Measurements from ENCODE around the gene ANO6.
A peak's percentile ranks its signal among the peaks of the same experiment; 100 is the strongest.
"Not testable (repeated sequence)": the region's sequence is repeated elsewhere in the genome, so short reads cannot be mapped to it uniquely, and the experiment has no call there.

Gene ANO6

GRCh38 chr12:45232756-45233372 lies 17.0 kb downstream of the ANO6 start:
- peak in 1 of 10 donors; percentile 18 for DNase-seq
- intact Hi-C loops (cut with DNase I): no loop called here

DNA sequence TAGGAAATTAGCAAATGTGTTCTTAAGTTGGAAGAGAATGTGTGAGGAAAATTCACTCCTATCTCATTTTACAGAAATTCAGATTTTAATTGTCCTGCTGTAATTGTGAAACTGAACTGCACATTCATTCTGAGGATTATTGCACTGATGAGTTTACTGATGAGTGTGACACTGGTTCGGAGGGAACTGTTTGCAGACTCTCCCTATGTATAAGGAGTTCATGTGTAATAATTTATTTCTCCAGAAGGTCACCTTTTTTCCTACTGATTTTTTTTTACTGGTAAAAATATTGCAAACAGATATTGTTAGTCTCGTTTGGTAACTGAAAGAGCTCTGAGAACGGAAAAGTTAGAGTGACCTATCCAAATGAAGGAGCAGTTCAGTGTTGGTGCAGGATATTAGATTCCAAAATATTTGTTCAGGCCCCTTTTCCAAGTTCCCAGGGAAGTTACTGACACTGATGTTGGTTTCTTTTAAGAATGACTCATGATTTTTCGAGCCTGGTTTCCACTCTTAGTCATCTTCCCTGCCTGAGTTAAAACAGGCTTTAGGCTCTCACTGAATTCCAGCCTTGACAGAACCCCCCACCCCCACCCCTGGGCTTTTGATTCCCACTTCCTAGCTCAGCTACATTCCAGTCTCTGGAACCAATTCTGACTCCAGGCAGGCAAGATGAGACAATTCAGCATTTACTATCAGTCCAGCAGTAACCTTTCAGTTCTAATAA lies 18.4 kb downstream of the ANO6 start:
- intact Hi-C loops (cut with DNase I): no loop called here
- no peak for DNase-seq

DNA sequence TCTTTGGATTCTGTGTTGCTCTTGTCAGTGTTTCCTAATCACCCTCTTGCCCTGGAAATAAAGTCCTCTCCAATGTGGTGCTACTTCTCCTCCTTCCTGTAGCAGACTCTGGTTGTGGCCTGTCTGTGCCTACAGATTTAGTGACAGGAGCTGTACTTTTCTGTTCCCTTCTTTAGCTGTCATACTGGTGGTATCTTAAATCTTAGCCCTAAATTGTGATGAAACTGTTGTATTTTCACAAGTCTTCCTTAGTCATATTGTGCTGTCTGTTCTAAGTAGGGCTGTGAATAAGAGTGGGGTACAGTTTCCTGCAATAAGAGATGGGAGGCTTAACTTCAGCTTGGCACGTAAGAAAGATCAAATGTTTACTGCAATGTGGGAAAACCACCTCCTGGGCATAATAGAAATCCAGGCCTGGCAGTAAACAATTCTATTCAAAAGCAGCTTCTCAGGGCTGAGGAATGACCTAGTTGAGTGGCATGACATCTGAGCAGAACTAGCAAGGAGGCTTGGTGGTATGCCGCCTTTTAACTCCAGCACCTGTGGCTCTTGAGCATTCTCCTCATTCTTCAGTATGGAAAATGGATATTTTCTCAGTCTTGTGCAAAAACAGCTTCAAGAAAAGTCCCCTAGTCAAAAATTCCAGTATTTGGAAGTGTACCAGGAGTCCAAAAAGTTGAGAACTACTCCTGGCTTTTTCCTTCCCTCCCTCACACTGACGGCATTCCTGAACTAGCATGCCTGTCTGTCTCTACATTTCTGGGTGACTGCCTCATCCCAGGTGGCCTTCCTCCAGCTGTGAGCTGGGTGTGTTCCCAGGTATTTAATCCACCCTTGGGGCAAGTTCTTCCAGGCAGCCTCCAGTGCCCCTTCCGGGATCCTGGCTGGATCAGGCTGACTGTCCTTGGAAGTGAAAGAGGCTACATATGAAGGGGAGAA lies 19.5 kb downstream of the ANO6 start:
- no peak for DNase-seq
- intact Hi-C loops (cut with DNase I): no loop called here

DNA sequence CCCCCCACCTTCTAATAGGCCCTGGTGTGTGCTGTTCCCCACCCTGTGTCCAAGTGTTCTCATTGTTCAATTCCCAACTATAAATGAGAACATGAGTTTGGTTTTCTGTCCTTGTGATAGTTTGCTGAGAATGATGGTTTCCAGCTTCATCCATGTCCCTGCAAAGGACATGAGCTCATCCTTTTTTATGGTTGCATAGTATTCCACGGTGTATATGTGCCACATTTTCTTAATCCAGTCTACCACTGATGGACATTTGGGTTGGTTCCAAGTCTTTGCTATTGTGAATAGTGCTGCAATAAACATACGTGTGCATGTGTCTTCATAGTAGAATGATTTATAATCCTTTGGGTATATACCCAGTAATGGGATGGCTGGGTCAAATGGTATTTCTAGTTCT lies 20.5 kb downstream of the ANO6 start:
- intact Hi-C loops (cut with DNase I); DNase-seq: not testable (repeated sequence)

DNA sequence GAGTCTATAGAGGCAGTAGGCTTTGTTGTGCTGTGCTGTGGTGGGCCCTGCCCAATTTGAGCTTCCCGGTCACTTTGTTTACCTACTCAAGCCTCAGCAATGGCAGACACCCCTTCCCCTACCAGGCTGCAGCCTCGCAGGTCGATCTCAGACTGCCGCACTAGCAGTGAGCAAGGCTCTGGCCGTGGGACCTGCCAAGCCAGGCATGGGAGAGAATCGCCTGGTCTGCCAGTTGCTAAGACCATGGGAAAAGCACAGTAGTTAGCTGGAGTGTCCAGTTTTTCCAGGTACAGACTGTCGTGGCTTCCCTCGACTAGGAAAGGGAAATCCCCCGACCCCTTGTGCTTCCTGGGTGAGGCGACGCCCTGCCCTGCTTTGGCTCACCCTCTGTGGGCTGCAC lies 26.3 kb downstream of the ANO6 start:
- intact Hi-C loops (cut with DNase I): no loop called here
- DNase-seq: no peak

GRCh38 chr12:45243963-45244362 lies 28.1 kb downstream of the ANO6 start:
- DNase-seq: no peak
- intact Hi-C loops (cut with DNase I): no loop called here

GRCh38 chr12:45244561-45245343 lies 28.9 kb downstream of the ANO6 start:
- no peak for DNase-seq
- intact Hi-C loops (cut with DNase I): no loop called here

DNA sequence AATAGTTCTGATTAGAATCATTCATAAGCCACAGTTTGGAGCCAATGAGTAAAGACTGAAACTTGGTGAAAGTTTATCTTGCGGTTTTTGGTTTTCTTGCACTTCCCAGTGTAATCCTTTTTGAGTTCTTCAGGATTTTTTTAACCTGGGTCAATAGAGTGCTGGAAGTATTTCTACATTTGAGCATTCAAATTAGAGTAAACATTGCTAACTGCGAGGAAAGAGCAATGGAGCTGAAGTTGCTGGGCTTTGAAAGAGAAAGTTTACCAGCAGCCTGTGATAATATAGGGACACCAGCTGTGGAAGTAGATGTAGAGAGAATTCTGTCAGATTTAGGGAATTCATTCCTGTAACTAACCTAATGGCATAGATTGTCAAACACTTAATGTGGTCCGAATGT lies 30.3 kb downstream of the ANO6 start:
- no peak for DNase-seq
- intact Hi-C loops (cut with DNase I): no loop called here

DNA sequence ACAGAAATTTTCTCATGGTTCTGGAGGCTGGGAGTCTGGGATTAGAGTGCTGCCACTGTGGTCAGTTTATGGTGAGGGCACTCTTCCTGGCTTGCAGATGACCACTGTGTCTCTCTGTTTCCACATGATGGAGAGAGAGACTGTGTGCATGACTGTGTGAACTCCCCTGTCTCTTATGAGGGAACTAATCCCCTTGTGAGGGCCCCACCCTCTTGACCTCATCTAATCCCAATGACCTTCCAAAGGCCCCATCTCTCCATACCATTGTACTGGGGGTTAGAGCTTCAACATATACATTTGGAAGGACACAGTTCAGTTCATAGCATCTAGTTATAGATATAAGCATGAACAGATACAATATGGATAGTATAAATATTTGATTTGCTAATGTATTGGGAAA lies 31.7 kb downstream of the ANO6 start:
- intact Hi-C loops (cut with DNase I): no loop called here
- DNase-seq: no peak

DNA sequence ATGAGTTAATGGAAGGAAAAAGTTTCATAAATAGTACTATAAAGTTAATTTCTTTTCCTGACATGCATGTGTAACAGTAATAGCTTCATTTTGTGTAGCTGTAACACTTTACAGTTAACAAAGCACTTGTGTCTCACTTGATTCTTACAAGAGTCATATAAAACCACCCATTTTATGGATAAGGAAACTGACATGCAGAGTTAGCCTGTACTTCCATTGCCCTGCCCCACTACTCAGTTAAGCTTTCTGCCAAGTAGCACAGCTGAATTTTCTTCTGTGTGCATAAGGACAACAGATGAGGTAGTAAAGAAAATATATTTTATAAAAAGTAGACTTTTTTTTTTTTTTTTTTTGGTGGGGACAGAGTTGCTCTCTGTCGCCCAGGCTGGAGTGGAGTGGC lies 32.2 kb downstream of the ANO6 start:
- no peak for DNase-seq
- intact Hi-C loops (cut with DNase I): no loop called here

GRCh38 chr12:45254254-45254653 lies 38.4 kb downstream of the ANO6 start:
- no peak for DNase-seq
- intact Hi-C loops (cut with DNase I): no loop called here

- intact Hi-C loops (cut with DNase I): no loop called here
- DNase-seq: no peak
Observed at GRCh38 chr12:45256721-45257120, 40.8 kb downstream of the ANO6 start.

DNA sequence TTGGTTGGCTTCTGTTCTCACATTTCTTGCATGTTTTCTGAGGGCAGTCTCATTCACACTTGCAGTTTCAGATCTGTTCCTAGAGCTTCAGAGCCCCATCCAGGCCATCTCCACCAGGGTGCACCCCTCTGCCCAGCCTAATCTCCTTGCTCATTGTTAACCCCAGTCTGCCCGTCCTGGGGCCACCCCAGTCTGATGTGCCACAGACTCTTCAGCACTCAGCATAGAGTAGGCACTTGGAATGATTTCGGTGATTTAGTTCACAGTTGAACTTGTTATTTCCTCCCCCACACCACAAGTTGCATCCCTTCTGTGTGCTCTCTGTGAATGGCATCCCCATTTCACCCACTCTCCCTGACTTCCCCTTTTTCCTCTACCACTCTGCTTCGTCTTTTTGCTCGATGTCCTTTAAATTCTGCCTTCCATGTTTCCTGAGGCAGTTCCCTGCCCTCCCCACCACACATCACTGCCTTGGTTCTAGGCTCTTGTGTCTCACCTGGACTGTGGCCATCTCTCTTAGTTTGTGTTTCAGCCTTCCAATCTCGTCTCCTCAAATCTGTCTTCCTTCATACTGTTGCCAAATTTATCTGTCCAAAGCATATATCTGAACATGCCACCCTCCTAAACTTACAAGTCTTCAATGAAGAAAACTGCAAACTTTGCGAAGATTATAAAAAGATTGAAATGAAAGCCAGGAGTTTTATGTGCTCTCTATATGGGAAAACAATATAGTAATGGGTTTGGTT lies 41.5 kb downstream of the ANO6 start:
- intact Hi-C loops (cut with DNase I): no loop called here
- no peak for DNase-seq

- intact Hi-C loops (cut with DNase I): no loop called here
Observed at GRCh38 chr12:45259675-45260074, 43.8 kb downstream of the ANO6 start.

GRCh38 chr12:45260104-45260815 lies 44.4 kb downstream of the ANO6 start:
- intact Hi-C loops (cut with DNase I): no loop called here
- DNase-seq: no peak

More at GRCh38 chr12:45259675-45260074, 43.8 kb downstream of the ANO6 start:
- no peak for DNase-seq

DNA sequence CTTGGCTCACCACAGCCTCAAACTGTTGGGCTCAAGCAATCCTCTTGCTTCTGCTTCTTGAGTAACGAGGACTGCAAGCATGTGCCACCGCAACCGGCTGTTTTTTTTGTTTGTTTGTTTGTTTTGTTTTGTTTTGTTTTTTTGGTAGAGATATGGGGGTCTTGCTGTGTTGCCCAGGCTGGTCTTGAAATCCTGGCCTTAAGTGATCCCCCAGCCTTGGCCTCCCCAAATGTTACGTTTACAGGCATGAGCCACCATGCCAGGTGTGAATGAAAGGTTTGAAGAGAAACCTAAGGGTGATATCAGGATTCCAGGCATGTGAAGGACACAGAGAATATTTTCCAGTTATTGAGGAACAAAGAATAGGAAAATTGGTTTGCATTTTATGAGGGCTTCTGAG lies 45.0 kb downstream of the ANO6 start:
- no peak for DNase-seq
- intact Hi-C loops (cut with DNase I): no loop called here

- intact Hi-C loops (cut with DNase I); DNase-seq: not testable (repeated sequence)
Observed at GRCh38 chr12:45262185-45262584, 46.3 kb downstream of the ANO6 start.

- intact Hi-C loops (cut with DNase I): no loop called here
- DNase-seq: no peak
Observed at GRCh38 chr12:45263587-45263986, 47.7 kb downstream of the ANO6 start.

Data from posterior cingulate gyrus (tissue), 11 donors.